ENCODE data around the gene CACNA2D1. TPM values are rescaled to one million over a fixed set of nuclear protein-coding genes. Genes with fewer than 3 reads are reported as not detected.

CACNA2D1 gene
- total and polyA plus RNA-seq, 8 donors = 10.7 to 20.8 (median 16.6) TPM

DNA sequence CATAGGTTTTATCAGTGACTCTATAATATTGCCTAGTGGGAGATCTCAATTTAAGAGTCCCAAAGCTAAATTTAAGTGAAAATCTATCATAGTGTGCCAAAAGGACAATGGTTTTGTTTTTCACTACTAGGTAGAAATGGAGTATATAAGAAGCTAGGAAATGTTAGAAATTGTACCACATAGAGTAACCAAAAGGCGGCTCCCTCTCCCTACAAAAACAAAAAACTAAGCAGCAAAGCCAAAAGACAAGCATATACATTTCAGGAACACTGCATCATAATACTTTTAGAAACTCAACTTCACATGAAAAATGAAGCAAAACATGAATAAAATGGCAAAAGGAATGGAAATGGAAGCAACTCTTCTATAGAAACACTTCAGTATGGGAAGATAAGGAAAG, 271.6 kb downstream of the CACNA2D1 start:
- Histone ChIP-seq H3K27ac (no peak overlapping the region), H3K36me3 (no peaks in the 10 kb centered on the region), H3K4me3 (no peak overlapping the region), H3K9me3 (no peaks in the 10 kb centered on the region), H3K27me3 (no peaks in the 10 kb centered on the region), H3K4me1 (no peaks in the 10 kb centered on the region)
- DNase-seq (no peak), ATAC-seq (no peak)
- intact Hi-C loops (cut with DNase I) = no loop called here
- TF ChIP-seq, protein P1, sequence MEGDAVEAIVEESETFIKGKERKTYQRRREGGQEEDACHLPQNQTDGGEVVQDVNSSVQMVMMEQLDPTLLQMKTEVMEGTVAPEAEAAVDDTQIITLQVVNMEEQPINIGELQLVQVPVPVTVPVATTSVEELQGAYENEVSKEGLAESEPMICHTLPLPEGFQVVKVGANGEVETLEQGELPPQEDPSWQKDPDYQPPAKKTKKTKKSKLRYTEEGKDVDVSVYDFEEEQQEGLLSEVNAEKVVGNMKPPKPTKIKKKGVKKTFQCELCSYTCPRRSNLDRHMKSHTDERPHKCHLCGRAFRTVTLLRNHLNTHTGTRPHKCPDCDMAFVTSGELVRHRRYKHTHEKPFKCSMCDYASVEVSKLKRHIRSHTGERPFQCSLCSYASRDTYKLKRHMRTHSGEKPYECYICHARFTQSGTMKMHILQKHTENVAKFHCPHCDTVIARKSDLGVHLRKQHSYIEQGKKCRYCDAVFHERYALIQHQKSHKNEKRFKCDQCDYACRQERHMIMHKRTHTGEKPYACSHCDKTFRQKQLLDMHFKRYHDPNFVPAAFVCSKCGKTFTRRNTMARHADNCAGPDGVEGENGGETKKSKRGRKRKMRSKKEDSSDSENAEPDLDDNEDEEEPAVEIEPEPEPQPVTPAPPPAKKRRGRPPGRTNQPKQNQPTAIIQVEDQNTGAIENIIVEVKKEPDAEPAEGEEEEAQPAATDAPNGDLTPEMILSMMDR (IDR thresholded peaks at IDR 0.05) = no peak

DNA sequence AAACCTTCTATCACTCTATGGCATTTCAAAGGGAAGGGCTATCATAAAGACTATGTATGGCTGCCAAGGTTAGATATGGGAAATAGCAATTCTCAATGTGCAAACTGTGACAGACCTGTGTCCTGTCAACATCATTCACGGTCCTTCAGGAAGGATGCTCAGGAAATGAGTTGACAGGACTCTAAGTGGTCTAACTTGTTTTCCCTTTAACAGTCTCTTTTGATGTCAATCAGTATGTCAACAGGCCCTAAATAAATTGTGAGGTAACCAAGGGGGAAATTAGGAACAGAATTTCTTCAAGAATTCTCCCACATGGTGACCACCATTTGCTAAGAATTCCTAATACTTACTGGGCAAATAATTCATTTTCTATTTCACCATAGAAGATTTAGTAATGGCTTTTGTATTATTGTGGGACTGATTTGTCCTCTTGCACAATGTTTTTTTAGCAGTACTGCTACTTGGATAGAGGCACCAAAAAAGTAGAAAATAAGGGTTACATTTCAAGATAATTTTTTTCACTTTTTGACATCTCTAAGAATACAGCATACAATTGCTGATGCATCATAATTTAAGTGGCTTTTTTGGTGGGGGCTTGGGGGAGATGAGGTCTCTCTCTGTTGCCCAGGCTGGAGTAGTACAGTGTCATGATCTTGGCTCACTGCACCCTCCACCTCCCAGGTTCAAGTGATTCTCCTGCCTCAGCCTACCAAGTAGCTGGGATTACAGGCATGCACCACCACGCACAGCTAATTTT, 275.8 kb downstream of the CACNA2D1 start:
- no peak overlapping the region for H3K27ac ChIP-seq
- intact Hi-C loops (cut with DNase I) = no loop called here
- DNase-seq = no peak
- H3K4me3 ChIP-seq = no peak overlapping the region
- H3K4me1 ChIP-seq = no peaks in the 10 kb centered on the region
- H3K27me3 ChIP-seq = no peaks in the 10 kb centered on the region
- TF ChIP-seq, protein P1 (IDR thresholded peaks at IDR 0.05) = no peak
- ATAC-seq = no peak
- no peaks in the 10 kb centered on the region for H3K9me3 ChIP-seq
- no peaks in the 10 kb centered on the region for H3K36me3 ChIP-seq

DNA sequence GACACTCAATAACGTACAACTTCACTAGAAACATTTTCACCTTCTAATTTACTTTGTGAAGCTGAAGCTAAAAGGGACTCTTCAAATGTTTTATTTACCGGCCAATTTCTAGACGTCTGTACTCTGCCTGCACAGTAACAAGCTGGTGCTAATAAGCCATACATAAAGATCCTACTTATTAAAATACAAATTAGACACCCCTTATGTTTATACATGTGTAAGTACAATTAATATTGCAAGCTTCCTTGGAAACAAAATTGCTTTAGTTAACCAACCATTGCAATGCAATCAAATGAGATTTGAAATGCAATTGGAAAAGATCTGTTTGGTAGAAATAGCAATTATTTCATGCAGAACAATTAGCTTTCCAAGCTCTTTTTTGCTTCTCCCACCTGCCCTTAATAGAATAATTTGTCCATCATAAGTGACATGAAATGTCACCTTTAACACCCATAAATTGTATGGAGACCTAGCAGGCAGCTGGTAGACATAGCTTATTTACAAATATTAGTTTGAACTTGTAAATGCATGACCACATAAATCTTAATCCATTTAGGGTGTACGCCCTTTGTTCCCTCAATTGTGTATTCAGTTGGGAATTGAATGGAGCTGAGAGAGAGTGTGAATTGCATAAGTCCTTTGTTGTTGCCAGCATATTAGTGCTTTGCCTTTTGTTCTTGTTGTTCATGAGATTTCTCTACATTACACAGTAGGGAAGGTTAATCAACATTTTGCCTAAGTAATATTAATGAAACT, 277.1 kb downstream of the CACNA2D1 start:
- DNase-seq = no peak
- intact Hi-C loops (cut with DNase I) = no loop called here
- H3K36me3 ChIP-seq = no peaks in the 10 kb centered on the region
- no peak overlapping the region for H3K4me3 ChIP-seq
- TF ChIP-seq, protein P1 (IDR thresholded peaks at IDR 0.05) = no peak
- H3K9me3 ChIP-seq = no peaks in the 10 kb centered on the region
- H3K27me3 ChIP-seq = no peaks in the 10 kb centered on the region
- no peak for ATAC-seq
- H3K4me1 ChIP-seq = no peaks in the 10 kb centered on the region
- no peak overlapping the region for H3K27ac ChIP-seq

DNA sequence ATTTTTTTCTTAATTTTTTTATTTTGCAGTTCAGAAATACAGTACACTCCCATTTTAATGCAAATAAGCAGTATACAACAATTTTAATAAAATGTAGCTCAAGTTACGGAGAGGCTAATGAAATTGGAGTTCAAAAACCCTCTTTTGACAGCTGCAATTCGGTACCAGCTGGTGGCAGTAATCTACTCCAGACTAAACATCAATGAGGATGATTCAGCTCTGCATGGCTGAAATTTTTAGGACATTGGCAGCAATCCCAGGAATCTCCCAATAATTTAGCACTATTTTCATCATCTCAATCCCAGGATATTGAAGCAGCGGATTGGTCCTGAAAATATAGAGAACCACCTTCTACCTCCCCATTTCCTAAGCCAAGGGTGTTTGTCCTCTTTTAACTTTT, 278.8 kb downstream of the CACNA2D1 start:
- DNase-seq (peak in 2 of 4 donors; percentile 9 to 10), ATAC-seq (no peak)
- H3K9me3 ChIP-seq = no peaks in the 10 kb centered on the region
- no peaks in the 10 kb centered on the region for H3K4me1 ChIP-seq
- no peaks in the 10 kb centered on the region for H3K36me3 ChIP-seq
- H3K4me3 ChIP-seq = no peak overlapping the region
- H3K27me3 ChIP-seq = no peaks in the 10 kb centered on the region
- intact Hi-C loops (cut with DNase I) = no loop called here
- TF ChIP-seq, protein P1 (IDR thresholded peaks at IDR 0.05) = no peak
- no peak overlapping the region for H3K27ac ChIP-seq

DNA sequence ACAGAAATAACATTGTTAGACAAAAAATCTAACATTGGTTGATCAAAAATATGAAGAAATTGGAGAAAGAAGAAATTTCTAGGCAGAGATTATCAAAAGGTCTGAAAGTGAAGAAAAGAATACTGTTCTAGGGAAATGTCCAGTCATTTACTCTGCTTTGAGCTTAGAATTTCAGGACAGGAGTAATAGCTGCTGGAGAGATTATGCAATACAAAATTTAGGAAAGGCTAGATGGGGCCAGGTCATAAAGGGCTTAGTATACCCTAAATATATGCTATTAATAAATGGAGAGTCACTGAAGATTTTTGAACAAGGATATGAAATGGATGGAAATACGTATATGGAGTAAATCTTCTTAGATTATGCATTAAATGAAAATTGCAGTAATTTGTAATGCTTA, 279.2 kb downstream of the CACNA2D1 start:
- Histone ChIP-seq H3K36me3 (no peaks in the 10 kb centered on the region), H3K4me3 (no peak overlapping the region), H3K27ac (no peak overlapping the region), H3K9me3 (no peaks in the 10 kb centered on the region), H3K27me3 (no peaks in the 10 kb centered on the region), H3K4me1 (no peaks in the 10 kb centered on the region)
- ATAC-seq = no peak
- intact Hi-C loops (cut with DNase I) = no loop called here
- TF ChIP-seq, protein P1 (IDR thresholded peaks at IDR 0.05) = no peak
- DNase-seq = no peak
